Measurements from ENCODE around the gene ELP6.

Gene ELP6

GRCh38 chr3:47455806-47456452 lies 57.6 kb downstream of the ELP6 start:
- no peak for DNase-seq

DNA sequence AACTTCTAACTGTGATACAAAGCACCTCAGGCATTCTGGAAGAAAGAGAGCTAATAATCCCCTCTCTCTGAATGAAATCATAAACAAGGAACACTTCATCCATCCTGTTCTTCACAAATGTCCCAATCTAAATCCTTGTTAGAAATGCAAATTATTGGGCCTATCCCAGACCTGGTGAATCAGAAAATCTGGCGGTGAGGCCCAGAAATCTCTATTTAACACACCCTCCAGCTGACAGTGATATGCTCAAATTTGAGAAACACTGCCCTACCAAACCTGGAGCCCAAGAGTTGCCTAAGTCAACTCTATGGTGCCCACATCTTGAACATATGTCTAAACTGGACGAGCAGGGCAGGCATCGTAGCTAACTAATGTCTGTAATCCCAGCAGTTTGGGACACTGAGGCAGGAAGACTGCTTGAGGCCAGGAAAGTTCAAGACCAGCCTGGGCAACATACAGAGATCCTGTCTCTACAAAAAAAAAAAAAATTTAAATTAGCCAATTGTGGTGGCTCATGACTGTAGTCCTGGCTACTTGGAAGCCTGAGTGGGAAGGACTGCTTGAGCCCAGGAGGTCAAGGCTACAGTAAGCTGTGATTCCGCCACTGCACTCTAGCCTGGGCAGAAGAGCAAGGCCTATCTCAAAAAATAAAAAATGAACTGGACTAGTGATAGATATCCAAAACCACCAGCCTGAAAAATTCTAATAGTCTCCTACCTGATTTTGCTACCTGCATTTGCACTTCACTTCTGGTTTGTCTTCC lies 60.9 kb downstream of the ELP6 start:
- no peak for DNase-seq

All from EL (cell line).